A673 (cell line): ENCODE data around the gene A3GALT2.

Experiments
- CTCF ChIP-seq: fragments of 300-800, 200-600 bp; sonication (generic); conservative IDR thresholded peaks from 2 replicates; pipeline ENCODE4 v1.5.1; 2017; ENCODE audit warnings: low read depth, mild to moderate bottlenecking, antibody characterized with exemption, low read length, moderate library complexity, mixed read lengths
- EZH2 ChIP-seq: fragments of 200-600 bp; sonication (generic); IDR thresholded peaks from 2 replicates; pipeline ENCODE4 v1.6.1; 2017; ENCODE audit warnings: borderline replicate concordance, low read depth, mild to moderate bottlenecking, mixed read lengths, antibody characterized with exemption, low read length; ENCODE audit not compliant: poor library complexity, severe bottlenecking

DNA sequence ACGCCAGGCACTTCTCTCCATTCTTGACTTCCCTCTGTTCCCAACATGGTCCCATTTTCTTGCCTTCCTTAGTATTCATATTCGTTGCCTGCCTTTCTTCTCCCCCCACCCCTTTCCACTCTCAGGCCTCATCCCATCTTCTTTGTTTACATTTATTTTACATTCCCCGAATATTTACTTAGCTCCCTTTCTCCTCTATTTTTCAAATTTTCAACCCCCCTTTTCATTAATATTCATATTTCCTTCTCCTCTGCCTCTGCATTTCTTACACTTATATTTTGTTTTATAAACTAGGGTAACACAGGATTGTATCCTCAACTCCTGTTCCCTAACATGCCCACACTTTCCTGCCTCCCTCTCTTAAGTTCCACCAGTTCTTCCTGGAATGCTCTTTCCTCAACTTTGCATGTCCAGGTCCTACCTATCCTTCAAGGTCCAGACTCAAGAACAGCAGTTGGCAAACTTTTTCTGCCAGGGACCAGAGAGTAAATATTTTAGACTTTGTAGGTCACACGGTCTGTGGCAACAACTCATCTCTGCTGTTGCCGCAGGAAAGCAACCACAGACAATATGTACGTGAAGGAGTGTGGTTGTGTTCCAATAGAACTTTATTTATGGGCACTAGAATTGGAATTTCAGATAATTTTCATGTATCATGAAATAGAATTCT lies 29.8 kb upstream of the A3GALT2 start:
- no peak for TF ChIP-seq CTCF
- TF ChIP-seq EZH2, result no peak
